Testis (tissue), 3 donors: ENCODE results near the gene RFX2. TPM values are rescaled to one million over a fixed set of nuclear protein-coding genes. Genes with fewer than 3 reads are reported as not detected.
A peak's percentile ranks its signal among the peaks of the same experiment; 100 is the strongest.

Experiments used
- DNase-seq: peaks from one replicate; pipeline ENCODE4 v3.0.0-alpha.2; 2019
- H3K27ac ChIP-seq, 2 donors: fragments of 200-600 bp; sonication (generic); one replicate each; pipeline ENCODE4 v1.5.1; 2019
- H3K27me3 ChIP-seq: fragments of 200-600 bp; sonication (generic); one replicate; pipeline ENCODE4 v1.5.1; 2019
- H3K36me3 ChIP-seq: fragments of 200-600 bp; sonication (generic); one replicate; pipeline ENCODE4 v1.5.1; 2017; ENCODE audit warnings: low read depth; ENCODE audit errors: missing control alignments
- H3K4me1 ChIP-seq: fragments of 200-600 bp; sonication (generic); one replicate; pipeline ENCODE4 v1.5.1; 2019
- H3K4me3 ChIP-seq, 2 donors: fragments of 200-600 bp; sonication (generic); one replicate each; pipeline ENCODE4 v1.5.1; 2017 to 2019
- H3K9me3 ChIP-seq: fragments of 200-600 bp; sonication (generic); one replicate; pipeline ENCODE4 v1.5.1; 2017
- CTCF ChIP-seq, 3 experiments: fragments of 450-650 bp in 2 of 3; fragments of 200-600 bp in 1 of 3; sonication (generic) in 1 of 3; IDR thresholded peaks; one replicate each; pipeline ENCODE4 v1.5.1; 2016 to 2019; ENCODE audit warnings: antibody characterized with exemption in 3 of 3, mild to moderate bottlenecking in 2 of 3, moderate library complexity in 1 of 3
- POLR2A ChIP-seq: fragments of 450-650 bp; IDR thresholded peaks from one replicate; pipeline ENCODE4 v1.6.1; 2017; ENCODE audit warnings: antibody characterized with exemption, mild to moderate bottlenecking, moderate library complexity
- WGBS, 2 donors: methylation state at CpG; one replicate each; pipeline ENCODE4 v1.1.5; 2018; 5-methylcytosine and 5-hydroxymethylcytosine counted together
- intact Hi-C: fragments of 100-400 bp; cut with DNase I; formaldehyde crosslinking; loops from one replicate; pipeline ENCODE4 v1.15.1; 2023; ENCODE audit warnings: low total_unique reads
- polyA plus RNA-seq: library from polyadenylated mRNA; stranded (reverse); fragments of 350-450 nt; fragmentation: Illumina TruSeq; extraction: RNeasy Lipid Tissue Mini Kit (QIAGEN cat#74804); gene quantifications from one replicate; pipeline ENCODE4 v1.2.3, GENCODE V29; 2014; ENCODE audit warnings: low read depth, low replicate concordance; ENCODE audit not compliant: insufficient read depth
- total RNA-seq, 2 donors: library from RNA; depleted of rRNA; stranded (reverse); fragments of >200 nt; gene quantifications; one replicate each; pipeline ENCODE4 v1.2.3, GENCODE V29; 2016

The RFX2 gene
- total and polyA plus RNA-seq, 3 donors from 2014 or later = 92.9 to 197 (median 127) TPM

- peak overlapping the region in 1 of 2 donors; percentile 12 for H3K27ac ChIP-seq
- H3K4me1 ChIP-seq = peaks cover 21% of the 10 kb centered on the region
- TF ChIP-seq CTCF (IDR thresholded peaks at IDR 0.05) (no peak), POLR2A (no peak)
- no peaks in the 10 kb centered on the region for H3K36me3 ChIP-seq
- H3K4me3 ChIP-seq = no peak overlapping the region
- DNase-seq = no peak
- WGBS, 2 donors = 92 to 97% methylated on average over 15 to 29 of the region's 29 CpGs
- H3K9me3 ChIP-seq = no peaks in the 10 kb centered on the region
- intact Hi-C loops = no loop called here
- no peaks in the 10 kb centered on the region for H3K27me3 ChIP-seq
Measured at GRCh38 chr19:5994405-5995165, 115.7 kb downstream of the RFX2 start.

- H3K27ac ChIP-seq = peak overlapping the region in 1 of 2 donors; percentile 12
- H3K36me3 ChIP-seq = no peaks in the 10 kb centered on the region
- no peak overlapping the region for H3K4me3 ChIP-seq
- peaks cover 21% of the 10 kb centered on the region for H3K4me1 ChIP-seq
- TF ChIP-seq CTCF (IDR thresholded peaks at IDR 0.05) (no peak), POLR2A (no peak)
- WGBS, 2 donors = 42 to 63% methylated on average over 30 of the region's 30 CpGs
- intact Hi-C loops = no loop called here
- H3K9me3 ChIP-seq = no peaks in the 10 kb centered on the region
- no peaks in the 10 kb centered on the region for H3K27me3 ChIP-seq
- DNase-seq = peak; percentile 81
Measured at GRCh38 chr19:5993648-5994358, 116.5 kb downstream of the RFX2 start.

GRCh38 chr19:5993201-5993600 is 117.1 kb downstream of the RFX2 start:
- Histone ChIP-seq H3K4me1 (peaks cover 21% of the 10 kb centered on the region), H3K4me3 (no peak overlapping the region), H3K9me3 (no peaks in the 10 kb centered on the region), H3K27ac (no peak overlapping the region), H3K27me3 (no peaks in the 10 kb centered on the region), H3K36me3 (no peaks in the 10 kb centered on the region)
- TF ChIP-seq CTCF (IDR thresholded peaks at IDR 0.05) (no peak), POLR2A (no peak)
- WGBS, 2 donors = 72 to 79% methylated on average over 13 of the region's 13 CpGs
- DNase-seq = no peak
- intact Hi-C loops = no loop called here

GRCh38 chr19:5992756-5993155 is 117.5 kb downstream of the RFX2 start:
- Histone ChIP-seq H3K27ac (no peak overlapping the region), H3K4me3 (no peak overlapping the region), H3K36me3 (no peaks in the 10 kb centered on the region), H3K4me1 (peaks cover 22% of the 10 kb centered on the region), H3K9me3 (no peaks in the 10 kb centered on the region), H3K27me3 (no peaks in the 10 kb centered on the region)
- no peak for DNase-seq
- TF ChIP-seq CTCF (IDR thresholded peaks at IDR 0.05) (no peak), POLR2A (no peak)
- WGBS, 2 donors = 89 to 93% methylated on average over 11 of the region's 11 CpGs
- intact Hi-C loops = no loop called here
